SK-N-SH treated with all-trans-retinoic acid at 6 μM for 48 hours (cell line): ENCODE data around the gene APIP.

Experiments used
- ARNTL ChIP-seq: fragments of 450-650 bp; formaldehyde crosslinking; IDR thresholded peaks from 2 replicates; pipeline ENCODE4 v1.5.0; 2020; ENCODE audit warnings: low read depth, mild to moderate bottlenecking, moderate library complexity, borderline replicate concordance
- BACH2 ChIP-seq: fragments of 250-450 bp; sonication (Bioruptor Pico); IDR thresholded peaks from 2 replicates; pipeline ENCODE4 v1.9.0; 2021; ENCODE audit warnings: mild to moderate bottlenecking, borderline replicate concordance
- CSDC2 ChIP-seq: fragments of 250-450 bp; sonication (Bioruptor Pico); IDR thresholded peaks from 2 replicates; pipeline ENCODE4 v1.5.0; 2020; ENCODE audit warnings: mild to moderate bottlenecking, moderate library complexity
- GLIS3 ChIP-seq: fragments of 250-450 bp; sonication (Bioruptor Pico); IDR thresholded peaks from 2 replicates; pipeline ENCODE4 v1.5.0; 2020; ENCODE audit warnings: mild to moderate bottlenecking, moderate library complexity
- ISL1 ChIP-seq: fragments of 250-450 bp; sonication (Bioruptor Pico); IDR thresholded peaks from 2 replicates; pipeline ENCODE4 v2.1.2; 2022; ENCODE audit warnings: mild to moderate bottlenecking, moderate library complexity
- RARB ChIP-seq: fragments of 250-450 bp; sonication (Bioruptor Pico); IDR thresholded peaks from 2 replicates; pipeline ENCODE4 v1.8.0; 2021; ENCODE audit warnings: mild to moderate bottlenecking, moderate library complexity
- SNAI2 ChIP-seq: fragments of 250-450 bp; sonication (Bioruptor Pico); IDR thresholded peaks from 2 replicates; pipeline ENCODE4 v1.5.0; 2020; ENCODE audit warnings: mild to moderate bottlenecking, moderate library complexity
- TCF4 ChIP-seq: fragments of 250-450 bp; sonication (Bioruptor Pico); IDR thresholded peaks from 2 replicates; pipeline ENCODE4 v1.8.0; 2021; ENCODE audit warnings: mild to moderate bottlenecking, moderate library complexity, borderline replicate concordance
- ZC3H10 ChIP-seq: fragments of 250-450 bp; sonication (Bioruptor Pico); IDR thresholded peaks from 2 replicates; pipeline ENCODE4 v1.5.1; 2021; ENCODE audit warnings: mild to moderate bottlenecking, moderate library complexity
- ZFP3 ChIP-seq: fragments of 250-450 bp; sonication (Bioruptor Pico); IDR thresholded peaks from 2 replicates; pipeline ENCODE4 v1.5.0; 2020; ENCODE audit warnings: mild to moderate bottlenecking, moderate library complexity
- ZFP30 ChIP-seq: fragments of 450-650 bp; formaldehyde crosslinking; IDR thresholded peaks from 2 replicates; pipeline ENCODE4 v1.5.0; 2022; ENCODE audit warnings: mild to moderate bottlenecking, moderate library complexity
- TF ChIP-seq, protein P1 (sequence below): fragments of 250-450 bp; sonication (Bioruptor Pico); IDR thresholded peaks from 2 replicates; pipeline ENCODE4 v1.8.0; 2020; ENCODE audit warnings: mild to moderate bottlenecking, moderate library complexity, borderline replicate concordance
- TF ChIP-seq, protein P2 (sequence below): fragments of 250-450 bp; sonication (Bioruptor Pico); IDR thresholded peaks from 2 replicates; pipeline ENCODE4 v1.8.0; 2021; ENCODE audit warnings: low read depth, mild to moderate bottlenecking, moderate library complexity, borderline replicate concordance

DNA sequence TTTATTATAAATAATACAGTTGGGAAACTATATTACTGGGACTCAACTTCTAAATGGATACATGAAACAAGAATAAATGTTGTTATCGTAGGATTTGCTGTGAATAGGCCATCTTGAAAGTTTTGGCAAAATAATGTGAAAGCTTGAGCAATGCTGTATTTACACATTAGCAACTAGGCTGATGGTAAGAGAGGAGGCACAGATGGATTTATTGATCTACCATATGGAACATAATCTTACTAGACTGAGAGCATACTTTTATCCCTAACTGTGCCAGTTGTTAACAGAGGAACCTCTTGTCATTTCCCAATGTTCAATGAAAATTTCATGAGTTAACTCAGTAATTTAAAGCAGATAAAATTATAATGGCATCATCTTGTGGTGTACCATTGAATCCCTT, 22.8 kb downstream of the APIP start:
- no peak for TF ChIP-seq ZC3H10 (CRISPR knock-in tag)
- no peak for TF ChIP-seq ARNTL (CRISPR knock-in tag)
- no peak for TF ChIP-seq TCF4 (CRISPR knock-in tag)
- no peak for TF ChIP-seq ZFP30 (CRISPR knock-in tag)
- TF ChIP-seq CSDC2 (CRISPR knock-in tag) = no peak
- no peak for TF ChIP-seq BACH2
- TF ChIP-seq ISL1 = no peak
- TF ChIP-seq GLIS3 = no peak
- TF ChIP-seq, protein P1, sequence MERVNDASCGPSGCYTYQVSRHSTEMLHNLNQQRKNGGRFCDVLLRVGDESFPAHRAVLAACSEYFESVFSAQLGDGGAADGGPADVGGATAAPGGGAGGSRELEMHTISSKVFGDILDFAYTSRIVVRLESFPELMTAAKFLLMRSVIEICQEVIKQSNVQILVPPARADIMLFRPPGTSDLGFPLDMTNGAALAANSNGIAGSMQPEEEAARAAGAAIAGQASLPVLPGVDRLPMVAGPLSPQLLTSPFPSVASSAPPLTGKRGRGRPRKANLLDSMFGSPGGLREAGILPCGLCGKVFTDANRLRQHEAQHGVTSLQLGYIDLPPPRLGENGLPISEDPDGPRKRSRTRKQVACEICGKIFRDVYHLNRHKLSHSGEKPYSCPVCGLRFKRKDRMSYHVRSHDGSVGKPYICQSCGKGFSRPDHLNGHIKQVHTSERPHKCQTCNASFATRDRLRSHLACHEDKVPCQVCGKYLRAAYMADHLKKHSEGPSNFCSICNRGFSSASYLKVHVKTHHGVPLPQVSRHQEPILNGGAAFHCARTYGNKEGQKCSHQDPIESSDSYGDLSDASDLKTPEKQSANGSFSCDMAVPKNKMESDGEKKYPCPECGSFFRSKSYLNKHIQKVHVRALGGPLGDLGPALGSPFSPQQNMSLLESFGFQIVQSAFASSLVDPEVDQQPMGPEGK (CRISPR knock-in tag) = no peak
- TF ChIP-seq, protein P2, sequence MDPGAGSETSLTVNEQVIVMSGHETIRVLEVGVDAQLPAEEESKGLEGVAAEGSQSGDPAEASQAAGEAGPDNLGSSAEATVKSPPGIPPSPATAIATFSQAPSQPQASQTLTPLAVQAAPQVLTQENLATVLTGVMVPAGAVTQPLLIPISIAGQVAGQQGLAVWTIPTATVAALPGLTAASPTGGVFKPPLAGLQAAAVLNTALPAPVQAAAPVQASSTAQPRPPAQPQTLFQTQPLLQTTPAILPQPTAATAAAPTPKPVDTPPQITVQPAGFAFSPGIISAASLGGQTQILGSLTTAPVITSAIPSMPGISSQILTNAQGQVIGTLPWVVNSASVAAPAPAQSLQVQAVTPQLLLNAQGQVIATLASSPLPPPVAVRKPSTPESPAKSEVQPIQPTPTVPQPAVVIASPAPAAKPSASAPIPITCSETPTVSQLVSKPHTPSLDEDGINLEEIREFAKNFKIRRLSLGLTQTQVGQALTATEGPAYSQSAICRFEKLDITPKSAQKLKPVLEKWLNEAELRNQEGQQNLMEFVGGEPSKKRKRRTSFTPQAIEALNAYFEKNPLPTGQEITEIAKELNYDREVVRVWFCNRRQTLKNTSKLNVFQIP (CRISPR knock-in tag) = no peak
- TF ChIP-seq RARB (CRISPR knock-in tag) = no peak
- TF ChIP-seq ZFP3 (CRISPR knock-in tag) = no peak
- no peak for TF ChIP-seq SNAI2 (CRISPR knock-in tag)
